K562 (cell line): ENCODE measurements around the gene GFRA1. TPM values are rescaled to one million over a fixed set of nuclear protein-coding genes. Genes with fewer than 3 reads are reported as not detected.

Experiments
- TEAD1 ChIP-seq, 2 experiments: fragments of 450-650 bp in 1 of 2; sonication (generic) in 1 of 2; formaldehyde crosslinking; IDR thresholded peaks; 2 replicates each; pipeline versions ENCODE4 v1.4.0 to v1.8.0; 2020 to 2022; ENCODE audit warnings: mild to moderate bottlenecking in 2 of 2, missing genetic modification reagents in 1 of 2
- ZNF165 ChIP-seq: fragments of 250-450 bp; sonication (Bioruptor Pico); IDR thresholded peaks from 2 replicates; pipeline ENCODE4 v1.4.0; 2020; ENCODE audit warnings: borderline replicate concordance
- polyA plus RNA-seq, 8 experiments: library from polyadenylated mRNA; depleted of rRNA in 4 of 8; stranded (reverse) in 5 of 8; unstranded in 3 of 8; fragments of >200 nt; fragmentation: Nextera tagmentation in 2 of 8; fragmentation: Illumina TruSeq in 1 of 8; extraction: Ambion mirVana in 2 of 8; extraction: Trizol in 1 of 8; gene quantifications; 2 replicates each; pipeline versions ENCODE4 v1.2.1 to v1.2.3, GENCODE V29; 2011 to 2014; ENCODE audit warnings: inconsistent platforms in 1 of 8, missing spikeins in 1 of 8
- total RNA-seq, 7 experiments: library from RNA; depleted of rRNA in 6 of 7; stranded (reverse); fragments of >200 nt in 6 of 7; fragmentation: Illumina TruSeq in 2 of 7; extraction: Trizol in 2 of 7; gene quantifications; 2 replicates each; pipeline versions ENCODE4 v1.2.1 to v1.2.3, GENCODE V29; 2011 to 2021; ENCODE audit warnings: low replicate concordance in 1 of 7
- TF ChIP-seq, protein P1 (sequence below): fragments of 450-650 bp; IDR thresholded peaks from 2 replicates; pipeline ENCODE4 v1.6.1; 2016; ENCODE audit warnings: mild to moderate bottlenecking, moderate library complexity
- TF ChIP-seq, protein P2 (sequence below): fragments of 250-450 bp; sonication (Bioruptor Pico); IDR thresholded peaks from 2 replicates; pipeline ENCODE4 v1.4.0; 2020; ENCODE audit warnings: mild to moderate bottlenecking

The GFRA1 gene
- total and polyA plus RNA-seq, 9 of the 15 experiments (the other 6 are each of a cell fraction or from before 2014, with no cell fraction given), result 0.04 TPM; not detected in 8

DNA sequence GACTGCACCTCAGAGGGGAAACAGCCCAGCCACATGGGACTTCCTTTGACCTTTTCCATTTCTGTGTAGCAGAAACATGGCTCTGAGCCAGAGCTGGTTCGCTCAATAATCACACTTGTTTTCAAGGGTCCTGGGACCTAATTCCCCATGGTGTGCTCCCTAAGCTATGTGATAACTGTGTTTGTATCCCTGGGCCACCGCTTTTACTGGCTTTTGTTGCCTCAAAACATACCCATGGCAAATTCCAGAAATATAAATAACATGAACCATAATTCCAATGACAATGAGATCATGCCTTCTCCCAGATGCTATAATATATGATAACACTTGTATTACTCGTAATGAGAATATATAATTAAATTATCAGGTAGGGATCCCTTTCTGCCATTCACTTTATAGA is 196.4 kb downstream of the GFRA1 start (continued):
- TF ChIP-seq TEAD1 (CRISPR knock-in tag; IDR thresholded peaks at IDR 0.05) (no peak), ZNF165 (no peak)
- TF ChIP-seq, protein P1, sequence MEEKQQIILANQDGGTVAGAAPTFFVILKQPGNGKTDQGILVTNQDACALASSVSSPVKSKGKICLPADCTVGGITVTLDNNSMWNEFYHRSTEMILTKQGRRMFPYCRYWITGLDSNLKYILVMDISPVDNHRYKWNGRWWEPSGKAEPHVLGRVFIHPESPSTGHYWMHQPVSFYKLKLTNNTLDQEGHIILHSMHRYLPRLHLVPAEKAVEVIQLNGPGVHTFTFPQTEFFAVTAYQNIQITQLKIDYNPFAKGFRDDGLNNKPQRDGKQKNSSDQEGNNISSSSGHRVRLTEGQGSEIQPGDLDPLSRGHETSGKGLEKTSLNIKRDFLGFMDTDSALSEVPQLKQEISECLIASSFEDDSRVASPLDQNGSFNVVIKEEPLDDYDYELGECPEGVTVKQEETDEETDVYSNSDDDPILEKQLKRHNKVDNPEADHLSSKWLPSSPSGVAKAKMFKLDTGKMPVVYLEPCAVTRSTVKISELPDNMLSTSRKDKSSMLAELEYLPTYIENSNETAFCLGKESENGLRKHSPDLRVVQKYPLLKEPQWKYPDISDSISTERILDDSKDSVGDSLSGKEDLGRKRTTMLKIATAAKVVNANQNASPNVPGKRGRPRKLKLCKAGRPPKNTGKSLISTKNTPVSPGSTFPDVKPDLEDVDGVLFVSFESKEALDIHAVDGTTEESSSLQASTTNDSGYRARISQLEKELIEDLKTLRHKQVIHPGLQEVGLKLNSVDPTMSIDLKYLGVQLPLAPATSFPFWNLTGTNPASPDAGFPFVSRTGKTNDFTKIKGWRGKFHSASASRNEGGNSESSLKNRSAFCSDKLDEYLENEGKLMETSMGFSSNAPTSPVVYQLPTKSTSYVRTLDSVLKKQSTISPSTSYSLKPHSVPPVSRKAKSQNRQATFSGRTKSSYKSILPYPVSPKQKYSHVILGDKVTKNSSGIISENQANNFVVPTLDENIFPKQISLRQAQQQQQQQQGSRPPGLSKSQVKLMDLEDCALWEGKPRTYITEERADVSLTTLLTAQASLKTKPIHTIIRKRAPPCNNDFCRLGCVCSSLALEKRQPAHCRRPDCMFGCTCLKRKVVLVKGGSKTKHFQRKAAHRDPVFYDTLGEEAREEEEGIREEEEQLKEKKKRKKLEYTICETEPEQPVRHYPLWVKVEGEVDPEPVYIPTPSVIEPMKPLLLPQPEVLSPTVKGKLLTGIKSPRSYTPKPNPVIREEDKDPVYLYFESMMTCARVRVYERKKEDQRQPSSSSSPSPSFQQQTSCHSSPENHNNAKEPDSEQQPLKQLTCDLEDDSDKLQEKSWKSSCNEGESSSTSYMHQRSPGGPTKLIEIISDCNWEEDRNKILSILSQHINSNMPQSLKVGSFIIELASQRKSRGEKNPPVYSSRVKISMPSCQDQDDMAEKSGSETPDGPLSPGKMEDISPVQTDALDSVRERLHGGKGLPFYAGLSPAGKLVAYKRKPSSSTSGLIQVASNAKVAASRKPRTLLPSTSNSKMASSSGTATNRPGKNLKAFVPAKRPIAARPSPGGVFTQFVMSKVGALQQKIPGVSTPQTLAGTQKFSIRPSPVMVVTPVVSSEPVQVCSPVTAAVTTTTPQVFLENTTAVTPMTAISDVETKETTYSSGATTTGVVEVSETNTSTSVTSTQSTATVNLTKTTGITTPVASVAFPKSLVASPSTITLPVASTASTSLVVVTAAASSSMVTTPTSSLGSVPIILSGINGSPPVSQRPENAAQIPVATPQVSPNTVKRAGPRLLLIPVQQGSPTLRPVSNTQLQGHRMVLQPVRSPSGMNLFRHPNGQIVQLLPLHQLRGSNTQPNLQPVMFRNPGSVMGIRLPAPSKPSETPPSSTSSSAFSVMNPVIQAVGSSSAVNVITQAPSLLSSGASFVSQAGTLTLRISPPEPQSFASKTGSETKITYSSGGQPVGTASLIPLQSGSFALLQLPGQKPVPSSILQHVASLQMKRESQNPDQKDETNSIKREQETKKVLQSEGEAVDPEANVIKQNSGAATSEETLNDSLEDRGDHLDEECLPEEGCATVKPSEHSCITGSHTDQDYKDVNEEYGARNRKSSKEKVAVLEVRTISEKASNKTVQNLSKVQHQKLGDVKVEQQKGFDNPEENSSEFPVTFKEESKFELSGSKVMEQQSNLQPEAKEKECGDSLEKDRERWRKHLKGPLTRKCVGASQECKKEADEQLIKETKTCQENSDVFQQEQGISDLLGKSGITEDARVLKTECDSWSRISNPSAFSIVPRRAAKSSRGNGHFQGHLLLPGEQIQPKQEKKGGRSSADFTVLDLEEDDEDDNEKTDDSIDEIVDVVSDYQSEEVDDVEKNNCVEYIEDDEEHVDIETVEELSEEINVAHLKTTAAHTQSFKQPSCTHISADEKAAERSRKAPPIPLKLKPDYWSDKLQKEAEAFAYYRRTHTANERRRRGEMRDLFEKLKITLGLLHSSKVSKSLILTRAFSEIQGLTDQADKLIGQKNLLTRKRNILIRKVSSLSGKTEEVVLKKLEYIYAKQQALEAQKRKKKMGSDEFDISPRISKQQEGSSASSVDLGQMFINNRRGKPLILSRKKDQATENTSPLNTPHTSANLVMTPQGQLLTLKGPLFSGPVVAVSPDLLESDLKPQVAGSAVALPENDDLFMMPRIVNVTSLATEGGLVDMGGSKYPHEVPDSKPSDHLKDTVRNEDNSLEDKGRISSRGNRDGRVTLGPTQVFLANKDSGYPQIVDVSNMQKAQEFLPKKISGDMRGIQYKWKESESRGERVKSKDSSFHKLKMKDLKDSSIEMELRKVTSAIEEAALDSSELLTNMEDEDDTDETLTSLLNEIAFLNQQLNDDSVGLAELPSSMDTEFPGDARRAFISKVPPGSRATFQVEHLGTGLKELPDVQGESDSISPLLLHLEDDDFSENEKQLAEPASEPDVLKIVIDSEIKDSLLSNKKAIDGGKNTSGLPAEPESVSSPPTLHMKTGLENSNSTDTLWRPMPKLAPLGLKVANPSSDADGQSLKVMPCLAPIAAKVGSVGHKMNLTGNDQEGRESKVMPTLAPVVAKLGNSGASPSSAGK, result no peak
- TF ChIP-seq, protein P2, sequence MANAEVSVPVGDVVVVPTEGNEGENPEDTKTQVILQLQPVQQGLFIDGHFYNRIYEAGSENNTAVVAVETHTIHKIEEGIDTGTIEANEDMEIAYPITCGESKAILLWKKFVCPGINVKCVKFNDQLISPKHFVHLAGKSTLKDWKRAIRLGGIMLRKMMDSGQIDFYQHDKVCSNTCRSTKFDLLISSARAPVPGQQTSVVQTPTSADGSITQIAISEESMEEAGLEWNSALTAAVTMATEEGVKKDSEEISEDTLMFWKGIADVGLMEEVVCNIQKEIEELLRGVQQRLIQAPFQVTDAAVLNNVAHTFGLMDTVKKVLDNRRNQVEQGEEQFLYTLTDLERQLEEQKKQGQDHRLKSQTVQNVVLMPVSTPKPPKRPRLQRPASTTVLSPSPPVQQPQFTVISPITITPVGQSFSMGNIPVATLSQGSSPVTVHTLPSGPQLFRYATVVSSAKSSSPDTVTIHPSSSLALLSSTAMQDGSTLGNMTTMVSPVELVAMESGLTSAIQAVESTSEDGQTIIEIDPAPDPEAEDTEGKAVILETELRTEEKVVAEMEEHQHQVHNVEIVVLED (CRISPR knock-in tag), result no peak
